HG03135 (cell line): Measurements from ENCODE around the gene PRR36.
"Not testable (repeated sequence)": the region's sequence is repeated elsewhere in the genome, so short reads cannot be mapped to it uniquely, and the experiment has no call there.

Source experiments
- ATAC-seq: cut with Tn5 transposase; IDR thresholded peaks from one replicate; pipeline ENCODE4 v1.9.1; 2021; ENCODE audit warnings: mild to moderate bottlenecking, moderate library complexity; ENCODE audit not compliant: unreplicated experiment

The PRR36 gene

DNA sequence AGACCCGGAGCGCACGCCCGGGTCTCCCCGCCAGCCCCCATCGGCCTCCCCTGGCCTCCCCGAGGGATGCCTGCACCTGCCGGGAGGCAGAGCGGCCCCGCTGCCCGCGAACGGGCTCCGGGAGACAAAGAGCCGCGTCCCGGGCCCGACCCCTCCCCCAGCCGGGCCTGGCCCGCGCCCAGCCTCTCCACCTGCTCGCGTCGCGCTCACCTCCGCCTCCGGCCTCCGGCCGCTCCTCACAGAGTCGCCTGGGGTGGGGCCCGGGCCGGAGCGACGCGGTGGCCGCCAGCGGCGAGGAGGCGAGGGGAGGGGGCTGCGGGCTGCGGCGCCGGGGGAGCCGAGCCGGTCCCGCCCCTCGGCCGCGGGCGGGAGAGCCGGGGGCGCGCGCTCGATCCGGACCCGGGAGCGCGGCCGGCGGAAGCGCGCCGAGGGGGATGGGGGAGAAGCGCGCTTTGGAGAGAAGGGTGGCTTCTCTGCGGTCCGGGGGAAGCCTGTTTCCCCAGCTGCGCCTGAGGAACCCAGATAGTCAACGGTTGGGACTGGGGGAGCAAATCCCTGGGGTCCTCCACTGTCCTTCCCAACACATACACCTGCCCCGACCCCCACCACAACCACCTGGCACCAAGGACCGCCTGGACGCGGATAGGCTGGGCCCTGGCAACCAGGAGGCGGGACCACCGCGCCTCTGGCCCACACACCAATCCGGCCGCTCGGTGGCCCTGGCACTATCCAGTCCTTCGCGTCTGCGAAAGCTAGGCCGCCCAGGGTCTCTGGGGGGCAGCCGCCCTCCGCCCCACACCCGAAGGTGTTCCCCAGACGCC lies at the start of gene PRR36:
Gene PRR36 (minus strand): TSS at position 315 of the 821 bp plus-strand sequence. CDS start 701 bp downstream, outside the sequence.
- ATAC-seq: no peak

DNA sequence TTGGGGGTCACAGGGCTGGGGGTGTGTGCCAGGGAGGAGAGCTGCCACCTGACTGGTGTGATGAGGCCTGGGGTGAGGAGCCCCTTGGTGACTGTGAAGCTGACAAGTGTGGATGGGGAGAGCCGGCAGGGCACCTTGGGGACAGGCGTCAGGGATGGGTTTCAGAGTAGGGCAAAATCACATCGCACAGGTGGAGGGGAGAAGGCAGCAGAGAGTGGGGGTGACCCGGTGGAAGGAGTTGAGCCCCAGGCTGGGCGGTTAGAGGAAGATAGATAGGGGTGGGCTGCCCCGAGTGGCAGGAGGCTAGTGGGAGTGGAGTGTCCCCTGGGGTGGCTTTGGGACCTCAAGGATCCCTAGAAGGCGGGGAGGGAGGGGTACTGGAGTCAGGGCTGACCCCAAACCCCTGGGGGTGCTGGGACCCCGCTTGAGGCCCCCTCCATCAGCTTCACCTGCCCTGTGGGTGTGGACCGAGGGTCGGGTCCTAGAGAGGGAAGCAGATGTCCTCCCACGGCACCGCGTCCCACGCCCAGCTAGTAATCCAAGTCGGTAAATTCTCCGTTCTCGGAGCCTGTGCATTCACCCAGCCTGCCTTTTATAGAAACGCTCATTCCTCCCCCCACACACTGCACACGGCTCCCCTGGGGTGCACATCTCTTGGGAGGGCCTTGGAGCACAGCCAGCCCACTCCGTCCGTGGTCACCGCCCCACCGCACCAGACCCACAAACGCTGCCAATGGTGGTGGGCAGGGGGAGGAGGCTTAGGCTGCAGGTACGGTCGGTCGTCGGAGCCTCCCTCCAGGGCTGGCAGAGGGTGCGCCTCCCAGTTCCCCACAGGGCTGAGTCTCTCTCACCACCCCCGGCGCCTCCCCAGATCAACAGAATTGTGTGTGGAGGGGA lies 49.4 kb upstream of the PRR36 start:
- no peak for ATAC-seq

DNA sequence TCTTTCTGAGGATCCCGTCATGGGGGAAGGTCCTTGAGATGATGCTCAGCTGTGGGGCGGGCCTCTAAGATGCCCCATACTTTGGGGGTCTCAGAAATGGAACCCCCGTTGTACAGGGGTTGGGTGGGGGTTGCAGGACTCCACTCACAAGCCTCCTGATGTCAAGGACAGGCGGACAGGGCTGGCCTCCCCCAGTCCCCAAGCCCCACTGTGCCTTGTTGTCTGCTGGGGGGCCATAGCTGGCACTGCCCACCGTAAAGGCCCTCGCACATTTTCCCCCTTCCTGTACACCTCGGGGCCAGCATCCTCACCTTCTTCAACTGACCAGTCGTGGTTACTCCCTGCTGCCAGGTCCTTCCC lies 48.6 kb upstream of the PRR36 start:
- ATAC-seq: no peak

DNA sequence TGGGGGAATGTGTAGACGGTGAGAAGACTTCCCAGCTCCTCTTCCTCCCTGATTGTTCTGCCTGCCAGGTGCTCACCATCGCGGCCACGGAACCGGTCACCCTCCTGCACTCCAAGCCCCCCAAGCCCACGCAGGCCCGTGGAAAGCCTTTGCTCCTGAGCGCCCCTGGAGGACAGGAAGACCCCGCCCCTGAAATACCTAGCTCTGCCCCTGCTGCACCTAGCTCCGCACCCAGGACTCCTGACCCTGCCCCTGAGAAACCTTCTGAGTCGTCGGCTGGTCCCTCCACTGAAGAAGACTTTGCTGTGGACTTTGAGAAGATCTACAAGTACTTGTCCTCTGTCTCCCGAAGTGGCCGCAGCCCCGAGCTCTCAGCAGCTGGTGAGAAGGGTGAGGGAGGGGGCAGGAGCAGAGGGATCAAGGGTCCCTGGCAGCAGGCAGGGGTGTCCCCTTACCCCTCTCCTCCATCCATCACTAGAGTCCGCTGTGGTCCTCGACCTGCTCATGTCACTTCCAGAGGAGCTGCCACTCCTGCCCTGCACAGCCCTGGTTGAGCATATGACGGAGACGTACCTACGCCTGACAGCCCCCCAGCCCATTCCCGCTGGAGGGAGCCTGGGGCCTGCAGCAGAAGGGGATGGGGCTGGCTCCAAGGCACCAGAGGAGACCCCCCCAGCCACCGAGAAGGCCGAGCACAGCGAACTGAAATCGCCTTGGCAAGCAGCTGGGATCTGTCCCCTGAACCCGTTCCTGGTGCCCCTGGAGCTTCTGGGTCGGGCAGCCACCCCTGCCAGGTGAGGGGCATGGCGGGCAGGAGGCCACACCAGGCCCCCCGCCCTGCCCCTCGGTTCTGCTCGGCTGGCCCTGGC lies 48.0 kb upstream of the PRR36 start:
- no peak for ATAC-seq

DNA sequence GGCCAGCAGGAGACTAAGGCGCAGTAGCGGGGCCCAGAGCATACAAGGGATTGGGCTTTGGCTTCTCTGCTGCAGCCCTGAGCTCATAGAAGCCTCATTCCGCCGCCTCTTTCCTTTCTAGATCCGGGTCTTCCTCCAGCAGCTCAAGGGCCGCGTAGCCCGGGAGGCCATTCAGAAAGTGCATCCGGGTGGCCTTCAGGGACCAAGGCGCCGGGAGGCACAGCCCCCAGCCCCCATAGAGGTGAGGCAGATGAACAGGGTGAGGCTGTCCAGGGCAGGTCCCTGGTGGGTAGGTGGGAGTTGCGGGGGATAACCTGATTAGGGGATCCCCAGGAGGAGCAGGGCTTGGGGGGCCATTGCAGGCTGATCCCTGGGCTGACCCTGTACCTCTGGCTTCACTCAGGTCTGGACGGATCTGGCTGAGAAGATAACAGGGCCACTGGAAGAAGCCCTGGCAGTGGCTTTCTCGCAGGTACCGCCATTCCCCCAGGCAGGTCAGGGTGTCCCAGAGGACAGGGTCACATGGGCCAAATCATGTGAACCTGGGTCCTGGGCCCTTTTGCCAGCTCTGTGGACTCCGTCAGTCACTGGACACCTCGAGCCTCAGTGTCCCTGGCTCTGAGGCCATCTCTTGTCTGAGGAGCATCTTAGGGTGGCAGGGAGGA lies 47.2 kb upstream of the PRR36 start:
- no peak for ATAC-seq

DNA sequence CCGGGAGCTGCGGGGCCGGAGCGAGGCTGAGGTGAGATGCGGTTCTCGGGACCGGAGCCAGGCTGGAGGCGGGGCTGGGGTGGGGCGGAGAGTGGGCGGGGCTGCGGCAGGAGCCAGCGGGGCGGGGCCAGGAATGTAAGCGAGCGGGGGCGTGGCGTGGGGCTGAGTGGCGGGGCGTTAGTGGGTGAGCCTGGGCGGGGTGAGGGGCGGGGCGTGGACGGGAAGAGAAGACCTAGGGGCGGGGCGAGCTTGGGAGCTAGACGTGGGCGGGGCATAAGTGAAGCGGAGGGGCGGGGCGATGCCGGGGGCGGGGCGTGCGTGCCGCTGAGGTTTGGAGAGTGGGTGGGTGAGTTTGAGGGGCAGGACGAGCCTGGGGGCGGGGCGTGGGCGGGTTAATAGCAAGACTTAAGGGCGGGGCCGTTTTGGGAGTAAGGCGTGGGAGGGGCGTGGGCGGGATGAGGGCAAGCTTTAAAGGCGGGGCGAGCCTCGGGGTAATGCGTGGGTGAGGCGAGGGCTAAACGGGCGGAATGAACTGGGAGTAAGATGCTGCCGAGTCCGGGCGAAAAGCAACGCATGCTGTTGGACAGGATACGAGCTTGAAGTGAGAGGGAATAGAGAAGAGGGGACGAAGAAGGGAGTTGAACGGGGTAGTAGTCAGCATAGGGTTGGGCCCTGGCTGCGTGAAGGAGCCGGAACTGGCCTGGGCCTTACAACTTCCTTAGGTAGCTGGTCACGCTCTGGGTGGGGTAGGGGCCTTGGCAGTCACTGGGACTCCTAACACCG lies 46.5 kb upstream of the PRR36 start:
- peak; percentile 36 for ATAC-seq

DNA sequence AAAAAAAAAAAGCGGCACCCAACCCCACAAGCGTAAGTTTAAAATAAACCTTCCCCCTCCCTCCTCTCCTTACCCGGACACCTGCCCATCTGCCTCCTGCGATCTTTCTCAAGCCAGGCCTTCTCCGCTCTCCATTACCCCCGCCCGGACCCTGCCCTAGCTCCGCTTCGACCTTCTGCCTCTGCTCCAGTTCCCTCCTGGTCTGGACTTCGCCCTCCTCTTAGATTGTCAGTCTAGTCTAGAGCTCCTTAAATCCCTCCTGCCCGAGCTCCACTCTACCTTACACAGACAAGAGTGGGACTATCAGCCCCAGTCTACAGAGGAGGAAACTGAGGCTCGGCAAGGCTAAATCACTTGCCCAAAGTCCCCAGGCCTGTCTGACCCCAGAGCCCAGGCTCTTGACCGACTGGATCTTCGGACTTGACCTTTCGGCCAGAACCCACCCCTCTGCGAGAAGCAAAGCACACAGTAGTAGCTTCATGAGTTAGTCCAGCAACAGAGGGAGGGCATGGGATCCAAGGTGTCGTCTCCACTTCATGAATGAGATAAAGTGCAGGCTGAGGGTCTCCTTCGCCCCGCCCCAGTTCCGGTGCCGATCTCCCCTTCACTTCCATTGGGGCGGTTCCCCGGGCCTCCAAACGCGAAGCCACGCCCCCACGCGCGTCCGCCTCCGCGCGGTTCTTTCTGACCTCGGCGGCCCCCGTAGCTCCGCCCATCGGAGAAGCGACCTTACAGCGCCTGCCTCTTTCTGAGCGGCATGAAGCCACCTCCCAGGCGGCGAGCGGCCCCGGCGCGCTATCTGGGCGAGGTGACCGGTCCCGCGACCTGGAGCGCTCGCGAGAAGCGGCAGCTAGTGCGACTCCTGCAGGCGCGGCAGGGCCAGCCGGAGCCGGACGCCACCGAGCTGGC lies 45.7 kb upstream of the PRR36 start, which contains the start of gene SNAPC2:
Gene SNAPC2 (plus strand): TSS at position 729 of the 909 bp plus-strand sequence. CDS start 29 bp downstream, at position 758.
- peak; percentile 59 for ATAC-seq

DNA sequence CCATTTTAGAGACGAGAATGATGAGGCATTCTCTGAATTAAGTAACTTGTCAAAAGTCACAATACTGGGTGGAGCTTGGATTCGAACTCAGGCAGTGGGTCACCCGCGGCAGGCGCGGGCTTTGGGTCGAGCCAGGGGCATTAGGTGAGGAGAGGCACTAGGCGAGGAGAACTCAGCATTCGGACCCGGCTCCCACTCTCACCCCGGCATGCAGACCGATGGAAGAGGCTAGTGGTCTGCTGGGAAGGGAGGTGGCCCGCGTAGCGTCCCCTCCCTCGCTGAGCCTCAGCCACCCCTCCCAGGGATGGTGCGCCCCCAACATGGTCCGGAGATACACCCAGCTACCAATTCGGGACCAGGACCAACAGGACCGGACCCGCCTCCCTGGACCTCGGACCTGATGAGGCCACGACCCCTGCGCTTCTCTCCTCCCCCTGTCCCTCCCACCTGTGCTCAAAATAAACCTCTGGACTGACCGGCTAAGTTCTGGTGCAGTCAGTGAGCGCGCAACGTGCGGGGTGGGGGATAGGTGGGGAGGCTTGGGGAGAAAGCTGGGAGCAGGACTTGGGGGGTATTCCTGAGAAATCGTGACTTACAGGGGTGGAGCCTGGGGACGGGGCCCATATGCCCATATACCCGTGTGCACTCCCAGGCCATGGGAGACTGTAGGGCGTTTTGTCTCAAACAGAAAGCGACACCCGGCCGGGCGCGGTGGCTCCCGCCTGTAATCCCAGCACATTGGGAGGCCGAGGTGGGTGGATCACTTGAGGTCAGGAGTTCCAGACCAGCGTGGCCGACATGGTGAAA lies 44.6 kb upstream of the PRR36 start:
- no peak for ATAC-seq

DNA sequence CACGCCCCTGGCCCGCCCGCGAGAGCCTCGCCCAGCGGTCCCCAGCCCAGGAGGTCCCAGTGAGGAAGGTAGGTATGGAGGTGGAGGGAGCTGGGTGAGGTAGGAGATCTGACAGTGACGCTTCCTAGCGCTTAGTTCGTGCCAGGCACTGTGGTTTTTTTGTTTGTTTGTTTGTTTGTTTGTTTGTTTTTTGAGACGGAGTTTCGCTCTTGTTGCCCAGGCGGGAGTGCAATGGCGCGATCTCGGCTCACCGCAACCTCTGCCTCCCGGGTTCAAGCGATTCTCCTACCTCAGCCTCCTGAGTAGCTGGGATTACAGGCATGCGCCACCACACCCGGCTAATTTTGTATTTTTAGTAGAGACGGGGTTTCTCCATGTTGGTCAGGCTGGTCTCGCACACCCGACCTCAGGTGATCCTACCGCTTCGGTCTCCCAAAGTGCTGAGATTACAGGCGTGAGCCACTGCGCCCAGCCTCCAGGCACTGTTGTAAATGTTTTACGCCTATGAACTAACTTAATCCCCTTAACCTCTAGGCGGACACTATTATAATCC lies 43.9 kb upstream of the PRR36 start:
- ATAC-seq: not testable (repeated sequence)

DNA sequence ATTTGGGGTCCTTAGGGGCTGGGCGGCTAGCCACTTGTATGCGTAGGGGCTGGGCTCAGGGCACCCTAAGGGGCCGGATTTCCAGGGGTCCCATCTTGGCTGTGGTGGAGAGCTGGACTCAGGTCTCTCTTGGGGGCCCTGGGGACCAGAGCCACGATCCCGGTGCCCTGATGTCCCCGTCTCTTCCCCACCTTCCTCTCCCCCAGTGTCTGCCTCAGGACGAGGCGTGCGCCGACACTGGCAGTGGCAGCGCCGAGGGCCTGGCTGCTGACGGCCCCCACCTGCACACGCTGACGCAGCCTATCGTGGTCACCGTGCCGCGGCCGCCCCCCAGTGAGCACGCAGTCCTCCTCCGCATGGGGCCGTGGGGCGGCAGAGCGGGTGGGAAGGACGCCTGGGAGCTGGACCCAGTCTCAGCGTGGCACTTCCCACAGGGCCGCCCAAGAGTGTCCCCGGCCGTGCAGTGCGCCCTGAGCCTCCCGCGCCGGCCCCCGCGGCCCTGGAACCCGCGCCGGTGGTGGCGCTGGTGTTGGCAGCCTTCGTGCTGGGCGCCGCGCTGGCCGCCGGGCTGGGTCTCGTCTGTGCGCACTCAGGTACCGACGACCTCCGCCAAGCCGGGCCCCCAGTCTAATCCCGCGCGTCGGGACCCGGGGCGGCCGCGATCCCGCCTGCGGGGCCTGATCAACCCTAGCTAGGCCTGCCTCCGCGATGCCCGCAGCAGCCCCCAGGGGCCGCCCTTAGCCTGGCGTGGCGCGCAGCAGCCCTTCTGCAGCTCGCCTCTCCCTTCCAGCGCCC lies 43.3 kb upstream of the PRR36 start:
- ATAC-seq: no peak

DNA sequence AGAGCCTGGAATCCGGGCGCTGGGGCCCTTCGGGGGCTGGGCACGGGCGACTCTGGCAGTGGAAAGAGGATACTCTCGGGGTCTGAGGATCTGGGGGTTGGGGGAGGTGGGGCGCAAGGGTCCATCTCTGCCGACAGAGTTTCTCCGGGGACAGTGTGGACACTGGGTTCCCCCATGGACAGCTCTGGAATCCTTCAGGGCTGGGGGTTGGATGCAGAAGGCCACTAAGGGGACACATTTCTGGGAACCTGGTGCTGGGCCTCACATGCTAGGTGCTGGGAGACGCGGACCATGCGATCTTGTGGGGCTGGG lies 42.7 kb upstream of the PRR36 start:
- no peak for ATAC-seq

DNA sequence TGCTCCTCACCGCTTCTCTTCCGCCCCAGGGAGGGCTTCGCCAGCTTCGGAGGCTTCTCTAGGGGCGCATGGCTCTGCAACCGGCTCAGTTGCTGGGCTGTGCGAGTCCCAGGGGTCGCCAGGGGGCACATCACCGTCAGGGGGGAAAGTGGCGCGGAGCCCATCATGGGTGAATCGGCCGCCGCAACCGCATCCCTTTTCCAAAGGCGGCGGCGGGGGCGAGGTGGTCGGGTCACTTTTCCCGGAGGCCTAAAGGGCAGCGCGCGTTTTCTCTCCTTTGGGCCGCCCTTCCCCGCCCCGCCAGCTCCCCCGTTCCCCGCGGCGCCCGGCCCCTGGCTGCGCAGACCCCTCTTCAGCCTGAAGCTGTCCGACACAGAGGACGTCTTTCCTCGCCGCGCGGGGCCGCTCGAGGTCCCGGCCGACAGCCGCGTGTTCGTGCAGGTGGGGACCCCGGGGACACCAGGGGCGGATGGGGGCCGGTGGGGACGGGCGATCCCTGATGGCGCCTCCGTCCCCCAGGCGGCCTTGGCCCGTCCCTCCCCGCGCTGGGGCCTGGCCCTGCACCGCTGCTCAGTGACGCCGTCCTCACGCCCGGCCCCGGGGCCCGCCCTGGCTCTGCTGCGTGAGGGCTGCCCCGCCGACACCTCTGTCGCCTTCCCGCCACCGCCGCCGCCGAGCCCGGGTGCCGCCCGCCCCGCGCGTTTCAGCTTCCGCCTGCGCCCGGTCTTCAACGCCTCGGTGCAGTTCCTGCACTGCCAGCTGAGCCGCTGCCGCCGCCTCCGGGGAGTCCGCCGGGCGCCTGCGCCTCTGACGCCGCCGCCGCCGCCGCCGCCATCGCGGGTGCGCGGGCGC lies 42.1 kb upstream of the PRR36 start:
- ATAC-seq: no peak

DNA sequence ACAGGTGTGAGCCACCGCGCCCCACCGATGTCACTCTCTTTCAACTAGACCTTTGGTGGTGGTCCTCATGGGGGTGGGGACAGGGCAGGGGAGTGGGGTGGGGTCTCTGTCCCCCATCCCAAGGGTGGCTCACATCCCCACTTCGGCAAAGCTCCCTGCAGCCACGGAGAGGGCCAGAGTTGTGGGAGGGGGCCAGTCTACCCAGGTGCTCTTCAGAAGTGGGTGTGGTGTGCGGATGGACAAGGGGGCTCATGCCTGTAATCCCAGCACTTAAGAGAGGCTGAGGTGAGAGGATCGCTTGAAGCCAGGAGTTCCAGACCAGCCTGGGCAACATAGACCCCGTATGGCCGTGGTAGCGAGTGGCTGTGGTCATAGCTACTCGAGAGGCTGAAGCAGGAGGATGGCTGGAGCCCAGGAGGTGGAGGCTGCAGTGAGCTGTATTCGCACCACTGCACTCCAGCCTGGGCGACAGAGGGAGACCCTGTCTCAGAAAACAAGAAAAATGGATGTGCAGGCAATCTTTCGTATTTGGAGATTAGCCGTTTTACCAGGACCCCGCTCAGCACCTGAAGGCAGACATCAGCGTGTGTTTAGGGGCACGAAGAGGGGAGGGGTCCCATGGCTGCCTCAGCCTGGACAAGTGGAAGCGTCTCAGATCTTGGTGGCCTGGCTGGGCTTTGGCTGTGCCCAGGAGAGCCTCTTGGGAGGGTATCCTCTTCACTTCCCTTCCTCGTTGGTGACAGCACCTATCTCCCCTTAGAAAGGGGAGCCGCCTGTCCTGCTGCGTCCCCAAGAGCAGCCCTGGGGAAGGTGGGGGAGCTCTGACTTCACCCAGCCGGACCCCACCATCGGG lies 41.3 kb upstream of the PRR36 start:
- ATAC-seq: no peak

DNA sequence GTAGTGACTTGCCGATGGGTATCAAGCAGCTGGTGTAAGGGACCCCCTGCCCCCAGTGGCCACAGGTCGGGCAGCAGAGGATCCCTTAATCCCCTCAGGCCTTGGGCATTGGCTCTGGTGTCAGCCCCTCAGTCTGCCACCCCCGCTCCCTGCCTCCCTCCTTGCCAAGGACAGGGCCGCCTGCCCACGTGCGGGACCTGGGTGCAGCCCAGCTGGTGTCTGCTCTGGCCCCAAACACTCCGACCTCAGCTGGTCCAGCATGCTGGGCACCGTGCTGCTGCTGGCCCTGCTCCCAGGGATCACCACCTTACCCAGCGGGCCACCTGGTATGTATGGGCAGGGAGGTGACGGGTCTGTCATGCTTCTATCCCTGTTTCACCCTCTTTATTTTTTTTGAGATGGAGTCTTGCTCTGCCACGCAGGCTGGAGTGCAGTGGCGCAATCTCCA lies 40.4 kb upstream of the PRR36 start, which contains the start of gene TGFBR3L:
Gene TGFBR3L (plus strand): TSS at position 233 of the 448 bp plus-strand sequence.
- no peak for ATAC-seq

DNA sequence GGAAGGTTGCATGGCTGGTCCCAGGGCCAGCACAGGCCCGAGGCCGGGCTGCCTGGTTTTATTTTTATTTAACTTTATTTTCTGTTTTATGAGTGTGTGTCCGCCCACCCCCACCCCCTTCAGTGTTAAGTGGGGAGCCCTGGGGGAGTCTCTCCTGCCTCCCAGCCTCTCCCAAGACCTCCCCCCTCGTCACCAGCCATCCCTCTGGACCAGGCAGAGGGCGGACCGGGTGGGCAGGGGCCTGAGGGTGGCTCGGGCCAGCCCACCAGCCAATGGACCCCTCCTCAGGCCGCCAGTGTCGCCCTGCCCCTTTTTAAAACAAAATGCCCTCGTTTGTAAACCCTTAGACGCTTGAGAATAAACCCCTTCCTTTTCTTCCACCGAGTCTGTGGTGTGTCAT lies 39.9 kb upstream of the PRR36 start:
- no peak for ATAC-seq
